ENCODE results near the gene NRARP. TPM values are rescaled to one million over a fixed set of nuclear protein-coding genes. Genes with fewer than 3 reads are reported as not detected.

The NRARP gene
- total RNA-seq, 2 experiments from 2014 or later, result 6.9 to 8.9 TPM

DNA sequence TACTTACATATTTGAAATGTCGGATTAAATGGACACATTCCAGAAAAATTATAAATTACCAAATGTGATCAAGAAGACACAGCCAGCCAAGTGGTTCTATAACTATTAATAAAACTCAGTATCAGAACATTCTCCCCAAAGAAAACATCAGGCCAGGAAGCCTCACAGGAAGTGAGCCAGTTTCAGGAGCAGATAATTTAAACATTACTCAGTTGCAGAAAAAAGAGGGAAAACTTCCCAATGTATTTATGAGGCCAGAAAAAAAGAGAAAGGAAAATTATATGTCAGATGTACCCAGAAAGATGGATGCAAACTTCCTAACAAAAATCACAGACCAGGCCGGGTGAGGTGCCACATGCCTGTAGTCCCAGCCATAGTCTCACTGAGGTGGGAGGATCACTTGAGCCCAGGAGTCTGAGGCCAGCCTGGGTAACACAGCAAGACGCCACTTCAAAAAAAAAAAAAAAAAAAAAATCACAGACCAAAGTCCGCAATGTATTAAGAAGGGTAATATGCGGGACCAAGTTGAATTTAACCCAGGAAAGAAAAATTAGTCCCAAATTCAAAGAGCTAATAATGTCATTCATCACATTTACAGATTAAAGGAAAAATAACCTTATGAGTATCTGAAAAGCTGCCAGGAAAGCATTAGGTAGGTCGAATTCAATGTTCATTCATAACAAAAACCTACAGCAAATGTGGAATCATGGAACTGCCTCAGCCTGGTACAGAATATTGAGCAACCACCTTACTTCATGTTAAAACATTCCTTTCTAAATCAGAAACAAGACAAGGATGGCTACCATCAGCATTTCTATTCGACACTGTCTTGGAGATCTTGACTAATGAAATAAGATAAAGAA is 37.2 kb upstream of the NRARP start:
- no peaks in the 10 kb centered on the region for H3K79me2 ChIP-seq (ENCODE audit: insufficient read depth, low read depth, low read length)
- H3K4me3 ChIP-seq (ENCODE audit: low read depth, low read length, poor library complexity, severe bottlenecking), result no peak overlapping the region
- H3K9me2 ChIP-seq (ENCODE audit: insufficient read depth, low read length), result no peaks in the 10 kb centered on the region
- no TSS peak for BruUV-seq (replicated peaks)
- H2AFZ ChIP-seq (ENCODE audit: low read length), result no peak overlapping the region
- ChIA-PET POLR2A (no interaction called here), CTCF (ENCODE audit: unreplicated experiment) (no interaction called here)
- H3K36me3 ChIP-seq (ENCODE audit: insufficient read depth, low read length), result no peaks in the 10 kb centered on the region
- TF ChIP-seq, protein P1, sequence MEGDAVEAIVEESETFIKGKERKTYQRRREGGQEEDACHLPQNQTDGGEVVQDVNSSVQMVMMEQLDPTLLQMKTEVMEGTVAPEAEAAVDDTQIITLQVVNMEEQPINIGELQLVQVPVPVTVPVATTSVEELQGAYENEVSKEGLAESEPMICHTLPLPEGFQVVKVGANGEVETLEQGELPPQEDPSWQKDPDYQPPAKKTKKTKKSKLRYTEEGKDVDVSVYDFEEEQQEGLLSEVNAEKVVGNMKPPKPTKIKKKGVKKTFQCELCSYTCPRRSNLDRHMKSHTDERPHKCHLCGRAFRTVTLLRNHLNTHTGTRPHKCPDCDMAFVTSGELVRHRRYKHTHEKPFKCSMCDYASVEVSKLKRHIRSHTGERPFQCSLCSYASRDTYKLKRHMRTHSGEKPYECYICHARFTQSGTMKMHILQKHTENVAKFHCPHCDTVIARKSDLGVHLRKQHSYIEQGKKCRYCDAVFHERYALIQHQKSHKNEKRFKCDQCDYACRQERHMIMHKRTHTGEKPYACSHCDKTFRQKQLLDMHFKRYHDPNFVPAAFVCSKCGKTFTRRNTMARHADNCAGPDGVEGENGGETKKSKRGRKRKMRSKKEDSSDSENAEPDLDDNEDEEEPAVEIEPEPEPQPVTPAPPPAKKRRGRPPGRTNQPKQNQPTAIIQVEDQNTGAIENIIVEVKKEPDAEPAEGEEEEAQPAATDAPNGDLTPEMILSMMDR (conservative IDR thresholded peaks at IDR 0.05; ENCODE audit: low read length), result no peak
- no peak for TF ChIP-seq EZH2phosphoT487 (IDR thresholded peaks at IDR 0.05; ENCODE audit: borderline replicate concordance, low read depth, low read length)
- DNase-seq (ENCODE audit: low spot score), result no peak
- H3K4me2 ChIP-seq (ENCODE audit: low read length), result no peak overlapping the region
- no peaks in the 10 kb centered on the region for H3K4me1 ChIP-seq (ENCODE audit: insufficient read depth, low read length, poor library complexity, severe bottlenecking)
- H3K27ac ChIP-seq (ENCODE audit: low read depth, low read length, poor library complexity, severe bottlenecking), result no peak overlapping the region
- intact Hi-C loops (cut with micrococcal nuclease; ENCODE audit: unreplicated experiment), result no loop called here
- no peaks in the 10 kb centered on the region; the same call in 1 of the 2 replicates for H3K9me3 ChIP-seq (ENCODE audit: low read length)
- H4K20me1 ChIP-seq (ENCODE audit: insufficient read depth, low read length), result no peaks in the 10 kb centered on the region

DNA sequence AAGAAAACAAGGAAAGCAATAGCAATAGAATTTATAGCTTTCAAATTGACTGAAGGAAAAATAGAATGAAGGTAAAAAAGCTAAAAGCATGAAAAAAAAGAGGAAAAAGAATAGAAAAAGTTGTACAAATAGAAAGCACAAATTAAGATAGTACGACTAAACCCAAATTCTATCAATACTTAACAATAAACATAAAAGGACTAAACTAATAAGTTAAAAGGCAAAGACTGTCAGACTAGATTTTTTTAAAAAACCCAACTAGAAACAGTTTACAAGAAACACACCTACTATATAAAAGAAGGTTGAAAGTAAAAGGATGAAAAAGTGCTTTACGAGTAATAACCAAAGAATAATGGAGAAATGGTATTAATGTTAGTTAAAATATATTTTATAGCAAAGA is 34.7 kb upstream of the NRARP start:
- Histone ChIP-seq H3K9me2 (ENCODE audit: insufficient read depth, low read length) (no peaks in the 10 kb centered on the region), H2AFZ (ENCODE audit: low read length) (no peak overlapping the region), H3K4me2 (ENCODE audit: low read length) (no peak overlapping the region), H3K36me3 (ENCODE audit: insufficient read depth, low read length) (no peaks in the 10 kb centered on the region), H3K4me1 (ENCODE audit: insufficient read depth, low read length, poor library complexity, severe bottlenecking) (no peaks in the 10 kb centered on the region), H3K79me2 (ENCODE audit: insufficient read depth, low read depth, low read length) (no peaks in the 10 kb centered on the region), H3K27ac (ENCODE audit: low read depth, low read length, poor library complexity, severe bottlenecking) (no peak overlapping the region), H3K9me3 (ENCODE audit: low read length) (no peaks in the 10 kb centered on the region; the same call in 1 of the 2 replicates), H3K4me3 (ENCODE audit: low read depth, low read length, poor library complexity, severe bottlenecking) (no peak overlapping the region), H4K20me1 (ENCODE audit: insufficient read depth, low read length) (no peaks in the 10 kb centered on the region)
- ChIA-PET POLR2A (interaction anchor here (0.7 kb wide), 1 partner anchor 34 kb away, joined by 4 read pairs; no protein-coding TSS in a partner anchor), CTCF (ENCODE audit: unreplicated experiment) (no interaction called here)
- no TSS peak for BruUV-seq (replicated peaks)
- TF ChIP-seq, protein P1 (conservative IDR thresholded peaks at IDR 0.05; ENCODE audit: low read length), result no peak
- no peak for TF ChIP-seq EZH2phosphoT487 (IDR thresholded peaks at IDR 0.05; ENCODE audit: borderline replicate concordance, low read depth, low read length)
- intact Hi-C loops (cut with micrococcal nuclease; ENCODE audit: unreplicated experiment), result no loop called here
- DNase-seq (ENCODE audit: low spot score), result no peak

DNA sequence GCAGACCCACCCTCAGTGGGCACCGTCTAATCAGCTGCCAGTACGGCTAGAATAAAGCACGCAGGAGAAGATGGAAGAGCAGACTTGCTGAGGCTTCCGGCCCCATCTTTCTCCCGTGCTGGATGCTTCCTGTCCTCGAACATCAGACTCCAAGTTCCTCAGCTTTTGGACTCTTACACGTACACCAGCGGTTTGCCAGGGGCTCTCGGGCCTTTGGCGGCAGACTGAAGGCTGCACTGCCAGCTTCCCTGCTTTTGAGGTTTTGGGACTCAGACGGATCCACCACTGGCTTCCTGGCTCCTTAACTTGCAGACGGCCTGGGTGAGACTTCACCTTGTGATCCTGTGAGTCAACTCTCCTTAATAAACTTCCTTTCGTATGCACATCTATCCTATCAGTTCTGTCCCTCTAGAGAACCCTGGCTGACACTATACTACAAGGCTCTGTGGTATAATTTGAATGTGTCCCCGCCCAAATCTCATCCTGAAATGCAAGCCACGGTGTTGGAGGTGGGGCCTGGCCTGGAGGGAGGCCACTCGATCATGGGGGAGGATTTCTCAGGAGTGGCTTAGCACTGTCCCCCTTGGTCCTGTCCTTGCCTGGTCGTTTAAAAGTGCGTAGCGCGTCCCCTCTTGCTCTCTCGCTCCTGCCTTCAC is 31.1 kb upstream of the NRARP start:
- Histone ChIP-seq H3K9me3 (ENCODE audit: low read length) (peaks cover 22% of the 10 kb centered on the region), H3K27ac (ENCODE audit: low read depth, low read length, poor library complexity, severe bottlenecking) (no peak overlapping the region), H3K4me2 (ENCODE audit: low read length) (no peak overlapping the region), H3K9me2 (ENCODE audit: insufficient read depth, low read length) (no peaks in the 10 kb centered on the region), H3K4me1 (ENCODE audit: insufficient read depth, low read length, poor library complexity, severe bottlenecking) (no peaks in the 10 kb centered on the region), H3K36me3 (ENCODE audit: insufficient read depth, low read length) (no peaks in the 10 kb centered on the region), H3K4me3 (ENCODE audit: low read depth, low read length, poor library complexity, severe bottlenecking) (no peak overlapping the region), H3K79me2 (ENCODE audit: insufficient read depth, low read depth, low read length) (no peaks in the 10 kb centered on the region), H2AFZ (ENCODE audit: low read length) (no peak overlapping the region), H4K20me1 (ENCODE audit: insufficient read depth, low read length) (no peaks in the 10 kb centered on the region)
- no TSS peak for BruUV-seq (replicated peaks)
- DNase-seq (ENCODE audit: low spot score), result no peak
- POLR2A ChIA-PET, result no interaction called here
- intact Hi-C loops (cut with micrococcal nuclease; ENCODE audit: unreplicated experiment), result no loop called here
- CTCF ChIA-PET (ENCODE audit: unreplicated experiment), result no interaction called here
- TF ChIP-seq, protein P1 (conservative IDR thresholded peaks at IDR 0.05; ENCODE audit: low read length), result no peak
- no peak for TF ChIP-seq EZH2phosphoT487 (IDR thresholded peaks at IDR 0.05; ENCODE audit: borderline replicate concordance, low read depth, low read length)
